ENCODE results near the gene SGCD.

The SGCD gene

GRCh38 chr5:156322666-156323065 is 4.3 kb upstream of the SGCD start:
- no peak overlapping the region for H3K4me3 ChIP-seq (ENCODE audit: control insufficient read depth, low read depth, low read length)
- no peak for DNase-seq (ENCODE audit: low read depth)
- TF ChIP-seq CTCF (IDR thresholded peaks at IDR 0.05; ENCODE audit: control insufficient read depth, insufficient read depth, low read depth, low read length, missing control alignments), result no peak

- TF ChIP-seq CTCF (IDR thresholded peaks at IDR 0.05; ENCODE audit: control insufficient read depth, insufficient read depth, low read depth, low read length, missing control alignments), result no peak
- H3K4me3 ChIP-seq (ENCODE audit: control insufficient read depth, low read depth, low read length), result peak overlapping the region; percentile 50
- DNase-seq (ENCODE audit: low read depth), result no peak
Observed at GRCh38 chr5:156327296-156327695, 332 bp downstream of the SGCD start.

- TF ChIP-seq CTCF (IDR thresholded peaks at IDR 0.05; ENCODE audit: control insufficient read depth, insufficient read depth, low read depth, low read length, missing control alignments), result no peak
- peak overlapping the region; percentile 50 for H3K4me3 ChIP-seq (ENCODE audit: control insufficient read depth, low read depth, low read length)
- no peak for DNase-seq (ENCODE audit: low read depth)
Observed at GRCh38 chr5:156328161-156328560, 1.2 kb downstream of the SGCD start.

GRCh38 chr5:156328766-156329165 is 1.8 kb downstream of the SGCD start:
- no peak for DNase-seq (ENCODE audit: low read depth)
- no peak for TF ChIP-seq CTCF (IDR thresholded peaks at IDR 0.05; ENCODE audit: control insufficient read depth, insufficient read depth, low read depth, low read length, missing control alignments)

GRCh38 chr5:156329171-156329611 is 2.2 kb downstream of the SGCD start:
- no peak for TF ChIP-seq CTCF (IDR thresholded peaks at IDR 0.05; ENCODE audit: control insufficient read depth, insufficient read depth, low read depth, low read length, missing control alignments)
- no peak for DNase-seq (ENCODE audit: low read depth)
- H3K4me3 ChIP-seq (ENCODE audit: control insufficient read depth, low read depth, low read length), result peak overlapping the region; percentile 17; the same call in 1 of the 2 replicates

More at GRCh38 chr5:156328766-156329165, 1.8 kb downstream of the SGCD start:
- H3K4me3 ChIP-seq (ENCODE audit: control insufficient read depth, low read depth, low read length), result peak overlapping the region; percentile 50

- no peak for TF ChIP-seq CTCF (IDR thresholded peaks at IDR 0.05; ENCODE audit: control insufficient read depth, insufficient read depth, low read depth, low read length, missing control alignments)
- DNase-seq (ENCODE audit: low read depth), result no peak
Observed at GRCh38 chr5:156330141-156330870, 3.3 kb downstream of the SGCD start.

More at GRCh38 chr5:156330141-156330870, 3.3 kb downstream of the SGCD start:
- H3K4me3 ChIP-seq (ENCODE audit: control insufficient read depth, low read depth, low read length), result no peak overlapping the region
